OCI-LY7 (cell line): ENCODE measurements around the gene GFPT1.

Experiments
- EZH2phosphoT487 ChIP-seq: fragments of 200-600 bp; sonication (generic); IDR thresholded peaks from 2 replicates; pipeline ENCODE4 v1.6.1; 2018; ENCODE audit warnings: low read depth, borderline replicate concordance, mild to moderate bottlenecking, mixed run types, antibody characterized with exemption, low read length, moderate library complexity, mixed read lengths
- TF ChIP-seq, protein P1 (sequence below): fragments of 200-600 bp; sonication (generic); conservative IDR thresholded peaks from 2 replicates; pipeline ENCODE4 v1.5.1; 2014; ENCODE audit warnings: mild to moderate bottlenecking, antibody characterized with exemption, low read length, moderate library complexity, mixed read lengths

DNA sequence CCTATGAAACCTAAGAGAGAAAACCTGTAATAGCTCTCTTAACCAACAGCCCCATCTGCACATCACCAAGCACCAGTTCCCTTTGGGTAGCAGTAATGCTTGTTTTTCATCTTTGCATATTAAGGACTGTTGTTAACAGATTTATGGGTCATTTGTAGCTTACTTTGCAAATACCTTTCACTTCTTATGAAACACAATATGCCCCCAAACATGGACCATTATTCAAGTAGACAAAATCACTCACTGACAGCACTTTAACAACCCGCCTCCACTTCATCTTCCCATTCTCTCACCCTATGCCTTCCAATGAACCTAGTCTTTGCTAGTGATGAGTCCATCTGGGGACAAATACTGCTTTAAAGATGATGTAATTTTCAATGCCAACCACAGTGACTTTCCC, 64.4 kb downstream of the GFPT1 start:
- TF ChIP-seq, protein P1, sequence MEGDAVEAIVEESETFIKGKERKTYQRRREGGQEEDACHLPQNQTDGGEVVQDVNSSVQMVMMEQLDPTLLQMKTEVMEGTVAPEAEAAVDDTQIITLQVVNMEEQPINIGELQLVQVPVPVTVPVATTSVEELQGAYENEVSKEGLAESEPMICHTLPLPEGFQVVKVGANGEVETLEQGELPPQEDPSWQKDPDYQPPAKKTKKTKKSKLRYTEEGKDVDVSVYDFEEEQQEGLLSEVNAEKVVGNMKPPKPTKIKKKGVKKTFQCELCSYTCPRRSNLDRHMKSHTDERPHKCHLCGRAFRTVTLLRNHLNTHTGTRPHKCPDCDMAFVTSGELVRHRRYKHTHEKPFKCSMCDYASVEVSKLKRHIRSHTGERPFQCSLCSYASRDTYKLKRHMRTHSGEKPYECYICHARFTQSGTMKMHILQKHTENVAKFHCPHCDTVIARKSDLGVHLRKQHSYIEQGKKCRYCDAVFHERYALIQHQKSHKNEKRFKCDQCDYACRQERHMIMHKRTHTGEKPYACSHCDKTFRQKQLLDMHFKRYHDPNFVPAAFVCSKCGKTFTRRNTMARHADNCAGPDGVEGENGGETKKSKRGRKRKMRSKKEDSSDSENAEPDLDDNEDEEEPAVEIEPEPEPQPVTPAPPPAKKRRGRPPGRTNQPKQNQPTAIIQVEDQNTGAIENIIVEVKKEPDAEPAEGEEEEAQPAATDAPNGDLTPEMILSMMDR, result no peak
- TF ChIP-seq EZH2phosphoT487, result no peak
